ENCODE data around the gene OR2A12. TPM values are rescaled to one million over a fixed set of nuclear protein-coding genes. Genes with fewer than 3 reads are reported as not detected.
"Not testable (repeated sequence)": the region's sequence is repeated elsewhere in the genome, so short reads cannot be mapped to it uniquely, and the experiment has no call there.

The OR2A12 gene
- polyA plus RNA-seq = not detected

GRCh38 chr7:144085978-144086377 lies at the start of gene OR2A12:
Gene OR2A12 (plus strand): TSS chr7:144086278. CDS start chr7:144095108, 8,830 bp downstream.
- Mint-ChIP-seq H3K4me3 (no peak within 1 kb of the TSS), H3K4me1 (no peaks in the 10 kb centered on the region), H3K27ac (no peak within 1 kb of the TSS), H3K27me3 (no peaks in the 10 kb centered on the region), H3K9me3 (peaks cover 0 to 4% (median 2%) of the 10 kb centered on the region in 3 donors), H3K36me3 (no peaks in the 10 kb centered on the region)

DNA sequence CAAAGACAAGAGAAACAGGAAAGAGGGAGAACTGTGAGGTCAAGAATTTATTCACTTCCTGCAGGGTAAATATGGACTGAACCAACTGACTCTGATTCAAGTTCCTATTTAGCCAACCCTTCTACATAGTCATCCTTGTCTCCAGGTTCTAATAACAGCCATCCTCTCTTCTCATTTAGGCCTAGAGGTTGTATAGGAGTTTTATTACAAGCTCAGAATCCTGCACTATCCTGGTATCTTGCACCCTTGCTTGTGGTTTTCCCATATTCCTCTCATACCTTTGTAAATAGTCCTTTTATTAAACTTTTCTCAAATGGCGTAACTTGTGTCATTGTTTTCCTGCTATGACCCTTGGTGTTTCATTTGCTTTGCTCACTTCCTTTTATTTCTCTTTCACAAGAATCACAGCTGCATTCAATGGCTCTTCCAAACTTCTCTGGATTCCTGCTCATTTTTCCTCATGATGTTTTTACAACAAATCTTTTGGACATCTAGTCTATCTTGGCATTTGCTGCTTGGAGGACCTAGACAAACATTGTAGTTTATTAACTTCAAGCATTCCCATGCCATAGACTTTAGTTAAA lies 49.7 kb upstream of the OR2A12 start:
- no peaks in the 10 kb centered on the region for H3K4me1 Mint-ChIP-seq
- no peak overlapping the region for H3K4me3 Mint-ChIP-seq
- H3K36me3 Mint-ChIP-seq = no peaks in the 10 kb centered on the region
- no peaks in the 10 kb centered on the region for H3K9me3 Mint-ChIP-seq
- H3K27ac Mint-ChIP-seq = no peak overlapping the region
- H3K27me3 Mint-ChIP-seq = no peaks in the 10 kb centered on the region

GRCh38 chr7:144037414-144038035 lies 48.6 kb upstream of the OR2A12 start:
- Mint-ChIP-seq H3K27me3 (no peaks in the 10 kb centered on the region), H3K27ac (no peak overlapping the region), H3K4me1 (no peaks in the 10 kb centered on the region), H3K4me3 (no peak overlapping the region), H3K36me3 (no peaks in the 10 kb centered on the region), H3K9me3 (no peaks in the 10 kb centered on the region)

- no peaks in the 10 kb centered on the region for H3K27me3 Mint-ChIP-seq
- H3K4me3 Mint-ChIP-seq = no peak overlapping the region
- no peaks in the 10 kb centered on the region for H3K4me1 Mint-ChIP-seq
- no peak overlapping the region for H3K27ac Mint-ChIP-seq
- H3K36me3 Mint-ChIP-seq = no peaks in the 10 kb centered on the region
- no peaks in the 10 kb centered on the region for H3K9me3 Mint-ChIP-seq
These were observed 47.2 kb upstream of the OR2A12 start for GRCh38 chr7:144038887-144039286.

GRCh38 chr7:144048648-144049047 lies 37.4 kb upstream of the OR2A12 start, which contains the start of gene OR2A5:
Gene OR2A5 (plus strand): TSS chr7:144048948. CDS start chr7:144050402, 1,454 bp downstream.
- H3K4me1 Mint-ChIP-seq = no peaks in the 10 kb centered on the region
- peaks cover 2% of the 10 kb centered on the region for H3K36me3 Mint-ChIP-seq
- no peak within 1 kb of the TSS for H3K4me3 Mint-ChIP-seq
- H3K27me3 Mint-ChIP-seq = peaks cover 1% of the 10 kb centered on the region
- peaks cover 0 to 3% (median 0%) of the 10 kb centered on the region in 3 donors for H3K9me3 Mint-ChIP-seq
- no peak within 1 kb of the TSS for H3K27ac Mint-ChIP-seq

GRCh38 chr7:144049491-144049890 lies 36.6 kb upstream of the OR2A12 start:
- Mint-ChIP-seq H3K4me1 (no peaks in the 10 kb centered on the region), H3K4me3 (no peak overlapping the region)

DNA sequence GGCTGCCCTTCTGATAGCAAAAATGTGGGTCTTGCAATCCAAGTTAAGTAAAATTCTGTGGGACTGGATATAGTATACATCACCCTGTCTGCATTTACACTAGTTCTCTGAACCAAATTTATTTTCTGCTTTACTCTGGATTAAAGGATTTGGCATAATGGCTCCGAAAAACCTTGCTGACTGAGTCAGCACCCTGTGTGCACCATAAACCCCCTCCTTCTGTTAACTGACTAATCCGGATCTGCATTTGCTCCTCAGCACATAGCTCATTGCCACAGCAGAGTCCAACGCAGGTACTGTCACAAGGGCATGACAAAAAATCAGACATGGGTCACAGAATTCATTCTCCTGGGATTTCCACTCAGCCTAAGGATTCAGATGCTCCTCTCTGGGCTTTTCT lies 36.0 kb upstream of the OR2A12 start:
- H3K27me3 Mint-ChIP-seq = peaks cover 1% of the 10 kb centered on the region
- no peak overlapping the region for H3K27ac Mint-ChIP-seq
- H3K9me3 Mint-ChIP-seq = no peaks in the 10 kb centered on the region
- H3K36me3 Mint-ChIP-seq = no peaks in the 10 kb centered on the region
- no peaks in the 10 kb centered on the region for H3K4me1 Mint-ChIP-seq
- no peak overlapping the region for H3K4me3 Mint-ChIP-seq

More at GRCh38 chr7:144049491-144049890, 36.6 kb upstream of the OR2A12 start:
- Mint-ChIP-seq H3K9me3 (peaks cover 0 to 3% (median 0%) of the 10 kb centered on the region in 3 donors), H3K27me3 (peaks cover 1% of the 10 kb centered on the region), H3K36me3 (peaks cover 2% of the 10 kb centered on the region), H3K27ac (no peak overlapping the region)

GRCh38 chr7:144050884-144051283 lies 35.2 kb upstream of the OR2A12 start:
- not testable (repeated sequence) for H3K9me3 Mint-ChIP-seq, H3K4me1 Mint-ChIP-seq, H3K27ac Mint-ChIP-seq, H3K36me3 Mint-ChIP-seq, H3K4me3 Mint-ChIP-seq, H3K27me3 Mint-ChIP-seq

- Mint-ChIP-seq H3K4me3 (no peak overlapping the region), H3K4me1 (no peaks in the 10 kb centered on the region), H3K27me3 (peaks cover 5% of the 10 kb centered on the region), H3K9me3 (peaks cover 0 to 4% (median 2%) of the 10 kb centered on the region in 3 donors), H3K27ac (no peak overlapping the region), H3K36me3 (peaks cover 2% of the 10 kb centered on the region)
These were observed 28.1 kb upstream of the OR2A12 start for GRCh38 chr7:144057954-144058353.

DNA sequence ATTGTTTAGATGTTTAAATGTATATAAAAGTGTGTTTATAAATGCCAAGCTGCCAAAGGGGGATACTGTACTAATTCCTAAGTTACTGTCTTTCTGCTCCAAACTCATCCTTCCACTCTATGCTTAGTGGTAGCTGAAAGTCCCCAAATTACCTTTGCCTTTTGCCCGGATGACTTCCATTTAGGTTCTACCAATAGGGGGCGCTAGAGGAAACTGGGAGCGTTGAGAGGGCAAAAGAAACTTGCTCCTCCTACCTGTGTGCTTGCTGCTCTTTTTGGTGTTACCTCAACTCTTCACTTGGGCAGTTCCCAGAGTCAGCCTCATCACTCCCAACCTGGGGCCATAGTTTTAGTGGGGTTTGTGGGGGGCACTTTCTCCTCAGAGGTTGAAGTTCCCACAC lies 22.4 kb upstream of the OR2A12 start:
- Mint-ChIP-seq H3K27ac (no peak overlapping the region), H3K9me3 (peaks cover 5 to 14% (median 6%) of the 10 kb centered on the region in 3 donors), H3K4me1 (no peaks in the 10 kb centered on the region), H3K4me3 (no peak overlapping the region), H3K27me3 (peaks cover 4% of the 10 kb centered on the region), H3K36me3 (no peaks in the 10 kb centered on the region)

DNA sequence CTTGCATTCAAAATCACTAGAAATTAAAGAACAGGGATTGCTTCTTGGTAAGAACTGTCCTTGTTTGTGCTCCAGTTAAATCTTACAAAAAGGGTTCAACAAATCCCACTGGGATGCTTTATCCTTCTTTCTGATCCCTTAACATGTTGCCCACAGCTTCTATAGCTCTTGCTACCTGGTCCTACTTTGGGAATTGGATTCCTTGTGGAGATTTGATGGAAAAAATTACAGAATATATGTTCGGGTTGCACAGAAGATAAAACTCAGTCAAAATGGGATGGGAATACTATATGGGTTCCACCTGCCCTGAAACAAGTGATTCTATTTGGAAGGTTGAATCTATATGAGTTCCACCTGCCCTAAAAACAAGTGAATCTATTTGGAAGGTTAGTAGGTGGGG lies 16.6 kb upstream of the OR2A12 start, which contains the start of gene OR2A25:
Gene OR2A25 (plus strand): TSS at position 301 of the 400 bp plus-strand sequence. CDS start 4,409 bp downstream, outside the sequence.
- no peak within 1 kb of the TSS for H3K27ac Mint-ChIP-seq
- no peaks in the 10 kb centered on the region for H3K36me3 Mint-ChIP-seq
- no peak within 1 kb of the TSS for H3K4me3 Mint-ChIP-seq
- no peaks in the 10 kb centered on the region for H3K4me1 Mint-ChIP-seq
- peaks cover 3% of the 10 kb centered on the region for H3K27me3 Mint-ChIP-seq
- H3K9me3 Mint-ChIP-seq = peaks cover 2 to 10% (median 5%) of the 10 kb centered on the region in 3 donors

DNA sequence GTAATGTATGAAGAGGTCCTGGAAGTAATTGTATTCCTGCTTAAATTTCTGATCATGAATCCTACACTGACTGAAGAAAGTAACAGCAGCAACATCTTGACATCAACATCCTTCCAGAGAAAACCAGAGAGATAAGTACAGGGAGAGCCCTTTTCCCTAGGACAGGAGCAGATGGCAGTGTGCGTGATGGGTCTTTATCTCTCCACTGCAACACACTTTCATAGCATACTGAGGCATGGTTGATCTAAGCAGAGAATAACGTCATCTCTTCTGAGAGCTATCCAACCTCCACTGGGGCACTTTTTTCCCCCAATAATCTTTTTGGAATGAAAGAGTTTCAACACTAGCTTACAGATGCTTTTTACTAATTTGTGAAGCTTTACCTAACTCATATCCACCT lies 16.1 kb upstream of the OR2A12 start:
- Mint-ChIP-seq H3K4me1 (no peaks in the 10 kb centered on the region), H3K9me3 (peaks cover 2 to 10% (median 5%) of the 10 kb centered on the region in 3 donors), H3K4me3 (no peak overlapping the region), H3K27me3 (peaks cover 3% of the 10 kb centered on the region), H3K27ac (no peak overlapping the region), H3K36me3 (no peaks in the 10 kb centered on the region)

- no peak overlapping the region for H3K4me3 Mint-ChIP-seq
- H3K36me3 Mint-ChIP-seq = no peaks in the 10 kb centered on the region
- no peak overlapping the region for H3K27ac Mint-ChIP-seq
- no peaks in the 10 kb centered on the region for H3K4me1 Mint-ChIP-seq
- peaks cover 1% of the 10 kb centered on the region for H3K27me3 Mint-ChIP-seq
- peaks cover 0 to 2% (median 2%) of the 10 kb centered on the region in 3 donors for H3K9me3 Mint-ChIP-seq
These were observed 11.7 kb upstream of the OR2A12 start for GRCh38 chr7:144074374-144074773.

DNA sequence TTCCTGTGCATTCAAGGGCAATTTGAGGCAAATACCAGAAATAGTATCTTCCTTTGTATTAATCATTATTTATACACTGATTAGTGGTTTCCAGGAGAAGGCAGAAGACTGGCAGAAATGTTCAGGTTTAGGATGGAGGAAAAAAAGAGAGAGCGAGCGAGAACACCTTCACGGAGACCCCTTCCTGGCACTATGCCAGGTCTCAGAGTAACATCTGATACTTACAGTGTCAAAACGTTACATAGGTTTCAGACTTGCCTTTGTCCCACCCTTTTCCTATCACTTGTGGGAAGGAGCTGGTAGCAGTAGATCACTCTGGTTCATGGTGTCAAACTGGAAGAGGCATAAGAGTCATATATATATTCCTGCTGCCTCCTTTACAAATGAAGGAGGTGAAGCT lies 652 bp downstream of the OR2A12 start:
- Mint-ChIP-seq H3K27ac (no peak overlapping the region), H3K4me1 (no peaks in the 10 kb centered on the region), H3K27me3 (no peaks in the 10 kb centered on the region), H3K4me3 (no peak overlapping the region), H3K36me3 (no peaks in the 10 kb centered on the region), H3K9me3 (peaks cover 0 to 4% (median 2%) of the 10 kb centered on the region in 3 donors)

GRCh38 chr7:144087230-144087629 lies 1.2 kb downstream of the OR2A12 start:
- H3K9me3 Mint-ChIP-seq = peaks cover 0 to 4% (median 2%) of the 10 kb centered on the region in 3 donors
- H3K27ac Mint-ChIP-seq = no peak overlapping the region
- no peak overlapping the region for H3K4me3 Mint-ChIP-seq
- no peaks in the 10 kb centered on the region for H3K27me3 Mint-ChIP-seq
- no peaks in the 10 kb centered on the region for H3K4me1 Mint-ChIP-seq
- H3K36me3 Mint-ChIP-seq = no peaks in the 10 kb centered on the region

GRCh38 chr7:144090667-144091066 lies 4.6 kb downstream of the OR2A12 start:
- no peak overlapping the region for H3K4me3 Mint-ChIP-seq
- H3K9me3 Mint-ChIP-seq = peaks cover 0 to 7% (median 4%) of the 10 kb centered on the region in 3 donors
- H3K4me1 Mint-ChIP-seq = no peaks in the 10 kb centered on the region
- no peaks in the 10 kb centered on the region for H3K36me3 Mint-ChIP-seq
- H3K27me3 Mint-ChIP-seq = no peaks in the 10 kb centered on the region
- H3K27ac Mint-ChIP-seq = no peak overlapping the region

Measured in IgD-negative memory B cell (primary cell).